DMS 273 treated with DMSO at 0.1 percent for 48 hours (cell line): Measurements from ENCODE around the gene KCNN3.

Source experiments
- DNase-seq: peaks from one replicate; lab custom pipeline; 2025; lab: John Stamatoyannopoulos, UW

KCNN3 gene

DNA sequence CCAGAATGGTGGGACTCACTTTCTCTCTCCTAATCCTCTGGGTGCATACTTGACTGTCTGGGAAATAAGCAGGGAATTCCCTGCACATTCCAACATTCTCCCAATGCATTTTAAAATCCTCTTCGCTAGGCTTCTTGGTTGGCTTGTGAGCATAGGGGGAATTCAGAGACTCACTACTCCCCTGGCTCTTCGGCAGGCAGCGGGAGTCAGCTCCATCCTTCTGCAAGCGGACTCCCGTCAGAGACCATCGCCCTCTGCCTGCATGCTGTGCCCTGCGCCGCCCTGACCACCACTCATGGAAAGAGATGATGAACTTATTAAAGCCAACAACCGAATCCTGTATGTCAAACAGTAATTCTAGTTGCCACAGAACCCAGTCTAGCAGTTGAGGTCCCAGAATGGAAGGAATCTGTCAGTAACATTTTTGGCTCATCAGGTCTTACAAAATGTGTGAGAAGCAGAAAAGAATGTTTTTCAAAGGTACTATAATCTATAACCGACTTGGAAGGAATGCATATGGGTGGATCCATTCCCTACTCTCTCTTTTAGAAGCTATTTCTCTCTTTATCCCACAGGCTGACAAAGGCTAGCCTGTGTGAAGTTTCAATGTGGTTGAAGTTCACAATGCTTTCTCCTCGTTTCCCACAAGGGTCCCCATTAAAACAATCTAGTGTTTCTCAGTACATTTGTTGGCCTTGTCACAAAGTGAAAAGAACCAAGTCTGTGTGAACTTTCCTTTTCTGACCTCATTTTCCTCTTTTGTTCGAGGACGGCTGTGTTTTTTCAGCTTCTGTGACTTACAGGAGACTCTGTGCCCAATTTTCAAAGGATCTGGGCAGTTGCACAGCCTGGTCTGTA lies 143.0 kb downstream of the KCNN3 start:
- DNase-seq, result no peak

DNA sequence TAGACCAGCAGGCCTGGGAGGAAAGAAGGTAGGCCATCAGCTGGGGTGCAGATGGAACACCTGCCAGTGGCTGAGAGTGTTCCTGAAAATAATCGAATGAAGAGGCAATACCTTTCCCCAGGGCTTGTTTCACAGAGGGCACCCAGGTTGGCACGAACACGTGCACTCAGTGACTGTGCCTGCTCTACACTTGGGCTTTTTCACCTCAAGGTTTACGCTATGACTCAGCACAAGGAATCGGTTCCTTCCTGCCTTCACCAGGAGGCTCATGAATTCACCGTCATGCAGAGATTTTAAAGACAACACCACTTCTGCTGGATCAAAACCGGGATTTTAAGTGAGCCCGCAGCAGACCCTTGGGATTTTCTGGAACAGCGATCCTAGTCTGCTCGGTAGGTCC lies 143.6 kb downstream of the KCNN3 start:
- no peak for DNase-seq

DNA sequence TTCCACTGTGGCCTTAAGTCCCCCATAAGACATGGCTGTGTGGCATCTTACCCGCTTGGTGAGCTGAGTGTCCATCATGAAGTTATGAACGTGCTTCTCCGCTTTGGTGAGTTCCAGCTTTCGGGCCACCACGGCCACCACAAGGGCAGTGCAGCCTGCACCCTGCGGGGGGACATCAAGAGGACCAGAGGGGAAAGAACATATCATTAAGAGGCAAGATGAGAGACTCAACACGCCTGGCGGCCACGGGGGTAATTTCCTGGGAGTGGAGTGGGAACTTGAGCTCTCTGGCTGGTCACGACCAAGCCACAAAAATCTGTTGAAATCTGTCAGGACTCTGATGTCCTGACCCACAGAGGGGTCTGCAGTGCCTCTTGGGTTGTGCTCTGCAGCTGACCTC lies 144.2 kb downstream of the KCNN3 start:
- no peak for DNase-seq

DNA sequence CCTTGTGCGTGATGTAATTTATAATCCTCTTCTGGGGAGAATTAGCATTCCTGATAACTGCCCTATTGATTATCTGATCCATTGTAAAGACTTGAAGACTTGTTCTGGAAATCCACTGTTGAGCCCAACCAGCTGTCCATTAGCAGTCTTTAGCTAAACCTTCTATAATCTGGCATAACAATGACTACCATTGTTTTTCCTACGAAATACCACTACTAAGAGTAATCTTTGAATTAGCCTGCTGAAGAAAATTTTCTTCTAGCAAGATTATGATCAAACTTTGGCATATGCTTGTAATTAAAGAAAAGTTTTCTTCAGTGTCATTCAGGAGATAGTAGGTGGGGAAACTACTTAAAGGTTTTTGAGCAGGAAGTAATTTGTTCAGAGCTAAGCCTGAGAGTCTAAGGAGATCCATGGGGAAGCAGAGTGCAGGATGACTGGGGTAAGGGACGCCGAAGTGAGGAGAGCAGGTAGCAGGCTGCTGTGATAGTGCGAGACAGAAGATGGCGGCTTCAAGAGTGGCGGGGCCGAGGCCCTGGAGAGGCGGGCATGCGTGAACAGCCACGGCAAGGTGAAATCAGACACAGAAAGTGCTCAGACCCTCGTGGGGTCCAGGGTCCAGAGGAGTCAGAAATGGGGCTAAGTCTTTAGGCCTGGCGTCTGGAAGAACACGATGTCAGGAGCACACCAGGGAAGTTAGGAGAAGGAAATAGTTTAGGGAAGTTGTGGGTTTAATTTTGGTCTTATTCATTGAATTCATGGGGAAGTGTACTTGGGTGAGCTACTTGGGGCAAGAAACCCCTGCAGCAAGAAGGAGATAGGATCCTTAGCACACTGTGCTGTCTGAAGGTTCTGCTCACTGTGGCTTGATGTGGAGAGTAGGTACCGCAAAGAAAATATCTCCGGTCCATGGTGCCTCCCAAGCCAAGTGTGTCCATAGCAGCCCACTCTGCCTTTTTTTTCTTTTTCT lies 149.5 kb downstream of the KCNN3 start:
- no peak for DNase-seq

DNA sequence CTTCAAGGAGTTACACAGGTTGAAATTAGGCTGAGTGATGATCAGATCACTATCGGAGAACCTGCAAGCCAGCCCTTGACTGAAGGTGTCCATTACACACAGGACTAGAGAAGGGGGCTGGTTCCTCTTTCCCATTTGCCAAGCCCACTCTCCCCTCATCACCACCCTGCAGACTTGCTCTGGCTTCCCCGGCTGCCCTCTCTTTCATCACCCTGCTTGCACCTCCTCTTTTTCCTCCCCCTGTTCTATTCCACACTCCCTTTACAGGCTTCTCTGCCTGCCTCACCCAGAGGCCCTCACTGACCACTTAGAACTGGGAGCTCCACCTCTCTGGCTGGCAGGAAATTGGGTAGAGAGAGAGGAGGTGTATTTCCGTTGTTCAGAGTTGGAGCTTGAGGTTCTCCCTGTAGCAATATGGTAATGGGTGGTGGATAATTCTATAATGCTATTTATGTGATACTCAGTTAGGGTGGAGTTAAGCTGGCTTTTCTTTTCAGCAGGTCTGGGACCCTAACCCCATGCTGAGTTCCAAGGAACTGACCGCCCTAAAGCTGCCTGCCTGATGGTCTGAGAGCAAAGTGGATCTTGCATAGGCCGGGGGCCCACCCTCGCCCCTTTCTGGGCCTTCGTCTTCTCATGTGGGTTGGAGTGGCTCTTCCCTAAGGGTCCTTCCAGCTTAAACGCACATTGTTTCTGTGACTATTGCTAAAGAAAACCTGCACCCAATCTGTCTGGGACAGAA lies 150.3 kb downstream of the KCNN3 start:
- DNase-seq, result no peak

DNA sequence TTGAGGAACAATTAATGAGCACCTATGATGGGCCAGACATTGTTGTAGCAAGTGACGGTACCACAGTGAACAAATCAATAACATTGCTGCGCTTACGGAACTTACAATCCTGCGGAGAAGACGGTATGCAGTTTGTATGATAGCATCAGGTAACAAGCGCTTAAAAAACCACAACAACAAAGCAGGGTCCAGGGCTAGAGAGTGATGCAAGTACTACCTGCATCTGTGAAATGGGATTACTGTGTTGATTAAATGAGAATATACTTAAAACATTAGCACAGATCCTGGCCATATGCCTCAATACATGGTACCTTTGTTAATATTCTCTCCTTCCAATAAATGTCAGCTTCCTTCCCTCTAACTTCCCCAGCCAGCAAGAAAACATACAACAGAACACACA lies 151.5 kb downstream of the KCNN3 start:
- no peak for DNase-seq

DNA sequence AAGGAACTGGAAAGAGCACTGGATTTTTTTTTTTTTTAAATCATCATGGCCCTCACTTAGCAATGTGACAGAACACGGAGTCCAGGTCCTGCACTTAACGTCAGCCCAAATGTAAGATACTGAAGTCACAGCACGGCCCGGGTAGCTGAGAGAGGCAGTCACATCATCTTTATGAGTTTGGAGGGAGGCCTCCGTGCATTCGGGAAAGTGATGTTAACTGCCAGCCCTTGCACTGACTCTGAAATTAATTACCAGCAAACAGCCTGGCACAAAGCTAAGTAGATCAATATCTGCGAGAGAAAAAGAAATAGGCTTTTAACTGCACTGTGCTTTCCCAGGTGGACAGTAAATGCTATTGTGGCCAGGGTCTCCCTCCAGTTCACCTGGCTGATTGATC lies 152.6 kb downstream of the KCNN3 start:
- DNase-seq, result no peak

DNA sequence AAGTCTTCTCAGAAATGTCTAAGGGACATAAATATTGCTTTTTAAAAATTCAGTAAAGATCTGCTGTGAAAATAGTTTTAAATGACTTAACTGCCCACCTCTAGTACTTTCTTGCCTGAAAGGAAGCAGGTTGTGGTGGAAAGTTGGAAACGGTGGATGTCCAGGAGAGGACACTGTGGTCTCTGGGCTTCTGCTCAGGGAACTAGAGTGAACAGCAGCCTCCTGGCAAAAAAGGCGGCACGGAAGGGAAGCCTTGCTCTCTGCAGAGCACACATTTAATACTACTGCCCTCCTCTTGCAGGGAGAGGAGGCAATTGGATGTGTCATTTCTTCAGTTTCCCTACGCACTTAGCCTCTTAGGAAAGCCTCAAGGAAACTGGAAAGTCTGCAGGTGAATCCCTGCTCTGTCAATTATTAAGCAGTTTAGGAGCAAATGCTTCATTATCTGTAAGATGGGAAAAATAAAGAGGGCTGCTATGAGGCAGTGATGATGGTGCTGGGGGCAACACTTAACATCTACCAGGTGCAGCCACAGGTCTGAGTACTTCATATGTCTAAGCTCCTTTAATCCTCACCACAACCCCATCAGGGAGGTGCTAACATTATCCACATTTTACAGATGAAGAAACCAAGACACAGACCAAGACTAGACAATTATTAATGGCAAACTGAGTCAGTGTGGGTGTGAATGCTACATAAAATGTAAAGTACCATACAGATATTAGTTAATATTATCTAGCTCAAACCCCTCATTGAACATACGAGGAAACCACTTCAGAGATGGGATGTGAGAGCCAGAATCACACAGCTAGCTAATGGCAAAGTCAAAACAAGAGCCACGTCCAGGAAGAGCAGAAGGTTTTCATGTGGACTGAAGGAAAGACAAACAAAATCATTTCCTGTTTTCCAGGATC lies 153.2 kb downstream of the KCNN3 start:
- DNase-seq, result no peak

DNA sequence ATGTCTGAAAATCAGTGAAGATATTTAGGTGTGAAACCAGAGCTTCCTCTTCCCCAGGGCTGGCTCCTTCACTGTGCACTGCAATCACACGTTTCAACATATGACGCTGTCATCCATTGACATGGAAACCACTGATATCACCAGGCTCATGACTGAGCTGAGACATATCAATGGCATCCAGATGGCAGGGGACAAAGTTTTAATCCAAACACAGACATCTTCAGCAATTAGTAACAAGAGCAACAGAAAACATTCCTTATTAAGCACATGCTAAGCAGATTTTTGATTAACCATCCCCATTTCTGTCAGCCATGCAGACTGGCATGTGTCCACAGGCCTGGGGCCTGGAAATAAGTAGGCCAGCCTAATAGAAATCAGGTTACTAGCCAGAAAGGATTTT lies 154.1 kb downstream of the KCNN3 start:
- DNase-seq, result no peak

DNA sequence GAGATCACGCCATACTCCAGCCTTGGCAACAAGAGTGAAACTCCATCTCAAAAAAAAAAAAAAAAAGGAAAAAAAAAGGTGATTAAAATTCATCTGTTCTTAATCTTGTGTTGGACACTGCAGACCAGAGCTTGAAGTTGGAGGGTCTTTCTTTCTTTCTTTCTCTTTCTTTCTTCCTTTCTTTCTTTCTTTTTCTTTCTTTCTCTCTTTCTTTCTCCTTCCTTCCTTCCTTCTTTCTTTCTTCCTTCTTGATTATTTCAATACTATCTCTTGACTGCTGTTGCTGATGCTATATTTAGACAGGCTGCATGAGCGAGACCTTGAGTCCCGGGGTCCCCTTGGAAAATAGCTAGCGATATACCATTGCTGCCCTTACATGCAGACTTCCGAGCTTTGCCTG lies 154.7 kb downstream of the KCNN3 start:
- DNase-seq, result no peak

DNA sequence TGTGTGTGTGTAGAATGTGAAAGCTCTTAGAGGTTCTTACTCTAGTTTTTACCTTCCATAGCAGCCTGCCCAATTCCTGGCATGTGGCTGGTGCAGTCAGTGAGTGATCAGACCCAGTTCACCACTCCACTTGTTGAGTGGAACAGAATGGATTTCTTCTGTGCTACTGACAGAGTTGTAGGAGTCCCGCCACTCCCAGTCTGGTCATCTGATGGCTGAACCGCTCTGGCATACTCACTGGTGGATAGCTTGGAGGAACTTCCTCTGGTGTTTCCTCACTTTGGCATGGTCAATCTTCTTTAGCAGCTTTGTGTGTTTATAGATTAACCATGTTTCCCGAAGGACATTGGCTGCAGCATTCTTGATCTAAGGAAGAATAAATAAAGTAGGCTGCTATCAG lies 155.4 kb downstream of the KCNN3 start:
- no peak for DNase-seq

DNA sequence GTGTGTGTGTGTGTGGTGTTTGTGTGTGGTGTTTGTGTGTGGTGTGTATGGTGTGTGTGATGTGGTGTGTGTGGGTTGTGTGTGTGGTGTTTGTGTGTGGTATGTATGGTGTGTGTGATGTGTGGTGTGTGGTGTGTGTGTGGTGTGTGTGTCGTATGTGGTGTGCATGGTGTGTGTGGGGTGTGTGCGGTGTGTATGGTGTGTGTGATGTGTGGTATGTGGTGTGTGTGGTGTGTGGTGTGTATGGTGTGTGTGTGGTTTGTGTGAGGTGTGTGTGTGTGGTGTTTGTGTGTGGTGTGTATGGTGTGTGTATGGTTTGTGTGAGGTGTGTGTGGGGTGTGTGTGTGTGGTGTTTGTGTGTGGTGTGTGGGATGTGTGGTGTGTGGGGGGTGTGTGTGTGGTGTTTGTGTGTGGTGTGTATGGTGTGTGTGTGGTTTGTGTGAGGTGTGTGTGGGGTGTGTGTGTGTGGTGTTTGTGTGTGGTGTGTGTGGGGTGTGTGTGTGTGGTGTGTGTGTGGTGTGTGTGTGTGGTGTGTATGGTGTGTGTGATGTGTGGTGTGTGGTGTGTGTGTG lies 155.9 kb downstream of the KCNN3 start:
- DNase-seq, result no peak

DNA sequence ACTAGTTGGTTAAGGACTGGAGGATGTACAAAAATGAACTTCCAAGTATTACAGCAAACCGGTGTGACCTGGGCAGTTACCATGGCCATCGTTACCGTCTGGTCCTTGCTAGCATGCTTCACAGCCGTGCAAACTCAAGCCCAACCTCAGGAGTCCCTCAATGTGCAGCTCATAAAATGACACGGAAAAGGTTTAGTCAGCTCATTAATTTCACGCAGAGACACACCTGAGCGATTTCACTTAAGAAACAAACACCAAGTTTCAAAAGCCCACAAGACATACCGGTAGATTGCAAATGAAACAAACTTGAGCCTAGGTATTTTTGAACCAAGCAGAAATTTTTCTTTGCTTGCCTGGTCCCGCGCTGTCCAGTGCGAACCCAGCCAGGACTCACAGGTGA lies 157.1 kb downstream of the KCNN3 start:
- no peak for DNase-seq

DNA sequence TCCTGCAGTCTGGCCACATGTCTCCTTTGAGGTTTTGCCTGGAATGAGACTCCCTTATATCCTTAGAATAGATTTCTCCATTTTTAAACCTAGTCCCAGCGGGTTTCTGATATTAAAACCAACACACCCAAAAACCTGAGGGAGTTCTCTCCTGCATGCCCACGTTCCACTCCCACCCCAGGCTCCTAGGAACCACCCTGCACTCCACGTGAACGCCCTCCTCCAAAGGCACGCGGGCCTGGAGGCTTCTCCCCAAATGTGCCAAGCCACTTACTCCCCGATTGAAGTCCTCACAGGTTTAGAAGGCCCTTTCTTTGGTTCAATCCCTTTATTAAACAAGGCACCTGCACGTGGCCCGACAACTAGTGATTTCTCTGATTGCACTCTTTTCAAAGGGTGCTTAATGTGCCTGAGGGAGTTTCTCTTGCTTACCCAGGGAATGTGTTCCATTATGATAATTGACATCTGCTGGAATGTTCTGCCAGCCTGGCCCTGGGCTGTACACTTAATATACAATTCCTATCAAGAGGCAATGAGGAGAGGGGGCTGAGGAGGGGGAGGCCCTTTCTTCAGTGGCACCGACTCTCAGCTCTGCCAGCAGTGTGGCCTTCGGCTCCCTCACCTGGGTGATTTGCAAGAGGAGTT lies 157.8 kb downstream of the KCNN3 start:
- DNase-seq, result no peak

DNA sequence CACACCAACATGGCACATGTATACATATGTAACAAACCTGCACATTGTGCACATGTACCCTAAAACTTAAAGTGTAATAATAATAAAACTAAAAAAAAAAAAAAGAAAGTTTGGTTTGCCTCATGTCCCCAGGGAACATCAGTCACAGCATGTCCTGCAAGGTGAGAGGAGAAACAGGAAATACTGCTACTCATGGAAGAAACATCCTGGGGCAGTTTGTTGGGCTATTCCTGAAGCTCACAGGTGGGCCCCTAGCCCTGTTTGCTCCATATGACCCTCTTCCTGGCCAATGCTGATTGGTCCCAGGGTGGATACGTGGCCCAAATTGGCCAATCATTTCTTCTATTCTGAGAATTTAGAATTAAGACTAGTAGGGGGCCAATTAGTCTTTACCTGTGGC lies 158.7 kb downstream of the KCNN3 start:
- DNase-seq, result no peak

DNA sequence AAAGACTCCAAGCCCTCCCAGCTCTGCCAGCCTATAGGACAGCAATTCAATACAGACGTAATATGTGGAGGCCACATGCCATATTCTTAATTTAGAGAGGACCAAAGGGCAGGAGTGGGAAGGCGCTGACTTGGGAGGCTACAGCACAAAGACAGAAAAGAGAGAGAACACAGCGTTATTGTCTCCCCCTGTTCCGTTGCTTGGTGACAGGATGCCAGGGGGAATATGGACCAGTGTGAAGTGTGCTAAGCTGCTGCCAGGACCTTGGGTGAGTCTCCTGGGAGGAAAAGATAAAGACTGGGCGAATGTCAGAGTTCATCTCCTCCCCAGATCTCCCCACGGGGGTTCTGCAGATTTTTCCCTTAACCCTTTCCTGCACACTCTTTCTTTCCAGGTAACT lies 160.0 kb downstream of the KCNN3 start:
- DNase-seq, result no peak

DNA sequence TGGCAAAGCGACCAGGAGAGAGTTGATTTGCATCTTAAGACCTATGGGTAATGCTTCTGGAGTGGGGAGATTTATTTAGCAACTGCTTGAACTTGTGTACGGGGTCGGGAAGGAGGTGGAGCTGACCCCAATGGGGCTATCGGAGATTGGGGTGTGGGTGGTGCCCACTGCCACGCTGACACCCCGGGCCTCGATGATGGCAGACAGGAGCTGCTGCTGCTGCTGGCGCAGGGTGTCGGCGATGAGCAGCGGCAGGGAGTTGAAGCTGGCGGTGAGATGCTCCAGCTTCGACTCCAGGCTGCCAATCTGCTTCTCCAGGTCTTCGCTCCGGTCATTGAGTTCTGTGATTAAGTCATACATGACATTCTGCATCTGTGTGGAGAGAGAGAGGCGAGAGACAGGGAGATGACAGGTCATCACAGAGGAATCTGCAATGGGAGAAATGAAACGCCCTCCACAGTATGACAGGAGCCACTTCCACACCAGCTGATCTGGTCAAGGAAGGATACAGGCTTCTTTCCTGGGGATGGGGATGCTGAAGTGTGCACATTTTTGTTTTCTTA lies 162.1 kb downstream of the KCNN3 start:
- no peak for DNase-seq

DNA sequence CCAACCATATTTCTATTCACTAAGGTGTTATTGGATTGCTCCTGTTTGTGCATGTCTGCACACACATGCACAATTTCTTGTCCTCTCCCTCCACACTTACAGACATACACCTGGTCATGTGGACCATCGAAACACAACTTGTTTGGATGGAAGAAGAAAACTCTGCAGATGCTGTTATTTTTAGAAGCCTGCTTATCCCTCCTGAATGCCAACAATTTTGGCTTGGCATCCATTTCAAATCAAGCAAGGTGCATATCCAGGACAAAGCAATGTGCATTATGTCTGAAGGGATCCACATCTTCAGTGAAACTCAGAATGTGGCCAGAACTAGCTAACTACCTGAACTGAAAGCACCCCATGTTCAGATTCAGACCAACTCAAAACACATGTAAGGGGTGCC lies 163.2 kb downstream of the KCNN3 start:
- DNase-seq, result no peak

DNA sequence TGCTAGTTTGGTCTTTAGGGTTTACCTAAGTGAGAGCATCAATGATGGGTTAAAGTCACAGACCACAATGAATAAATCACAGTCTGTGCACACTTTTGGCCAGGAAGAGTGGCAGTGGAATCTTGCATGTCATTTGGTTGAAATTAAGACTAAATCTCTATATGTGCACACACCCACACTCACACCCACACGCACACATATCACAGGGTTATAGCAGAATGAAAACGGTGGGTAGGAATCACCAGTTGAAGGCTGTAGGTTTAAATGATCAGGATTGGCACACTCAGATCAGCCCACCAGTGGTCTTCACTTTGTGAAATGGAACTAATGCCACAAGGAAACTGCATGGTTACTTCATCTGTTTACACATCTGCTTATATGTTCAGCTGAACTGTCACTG lies 164.5 kb downstream of the KCNN3 start:
- no peak for DNase-seq

DNA sequence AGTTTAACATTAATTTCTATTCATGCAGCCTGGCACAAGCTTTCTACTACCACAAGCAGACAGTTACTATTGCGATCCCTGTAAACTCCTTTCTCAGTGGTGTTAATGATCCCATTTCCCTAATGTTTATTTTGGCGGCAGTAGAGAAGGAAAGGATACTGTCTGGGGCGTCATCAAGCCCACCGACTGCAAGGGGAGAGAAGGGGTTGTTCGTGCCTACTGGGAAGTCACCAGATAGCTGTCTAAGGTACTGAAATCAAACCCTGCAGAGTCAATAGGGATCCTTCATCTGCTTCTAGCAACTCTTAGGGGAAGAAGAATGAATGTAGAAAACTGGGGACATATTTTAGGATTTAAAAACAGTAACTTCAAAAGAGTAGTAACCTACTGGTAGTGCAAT lies 166.9 kb downstream of the KCNN3 start:
- no peak for DNase-seq
